ENCODE data around the gene IGF2BP3. TPM values are rescaled to one million over a fixed set of nuclear protein-coding genes. Genes with fewer than 3 reads are reported as not detected.
"Not testable (repeated sequence)": the region's sequence is repeated elsewhere in the genome, so short reads cannot be mapped to it uniquely, and the experiment has no call there.

Gene IGF2BP3
- total RNA-seq, 1 experiment from 2014 or later = 75.3 TPM

DNA sequence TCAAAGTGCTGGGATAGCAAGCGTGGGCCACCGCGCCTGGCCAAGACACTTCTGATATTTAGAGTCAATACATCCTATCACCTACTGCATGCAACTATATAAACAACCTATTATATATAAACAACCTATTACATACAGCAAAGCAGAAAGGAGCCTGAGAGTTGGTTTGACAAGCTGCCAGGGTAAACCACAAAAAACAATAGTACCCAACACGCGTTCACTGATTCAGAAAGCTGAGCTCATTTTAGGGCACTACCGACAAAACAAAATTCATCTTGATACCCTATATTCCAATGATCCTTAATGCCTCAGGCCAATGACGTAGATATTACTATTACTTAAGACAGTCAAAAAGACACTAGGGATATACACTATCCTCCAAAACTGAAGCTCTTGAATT lies 154.9 kb downstream of the IGF2BP3 start:
- Histone ChIP-seq H3K9me3 (ENCODE audit: low read depth, low read length, poor library complexity, severe bottlenecking) (no peaks in the 10 kb centered on the region), H3K4me1 (ENCODE audit: insufficient read depth, low read length, poor library complexity, severe bottlenecking) (no peaks in the 10 kb centered on the region), H3K27me3 (replicated peaks; ENCODE audit: insufficient read depth, low read depth, low read length, poor library complexity) (no peaks in the 10 kb centered on the region), H3K4me3 (ENCODE audit: low read depth, low read length, poor library complexity, severe bottlenecking) (no peak overlapping the region), H3K27ac (ENCODE audit: low read depth, low read length, poor library complexity, severe bottlenecking) (no peak overlapping the region), H3K36me3 (ENCODE audit: insufficient read depth, low read length, poor library complexity, severe bottlenecking) (peaks cover 77% of the 10 kb centered on the region)
- CTCF ChIA-PET = no interaction called here
- no TSS peak for BruUV-seq (replicated peaks)
- TF ChIP-seq CTCF (conservative IDR thresholded peaks at IDR 0.05; ENCODE audit: low read depth, low read length) (no peak), EZH2 (IDR thresholded peaks at IDR 0.05; ENCODE audit: borderline replicate concordance, low read depth, low read length, poor library complexity, severe bottlenecking) (no peak)
- DNase-seq (ENCODE audit: low spot score) = no peak
- intact Hi-C loops (cut with micrococcal nuclease; ENCODE audit: unreplicated experiment) = no loop called here
- POLR2A ChIA-PET (ENCODE audit: low non-redundant PET) = no interaction called here

DNA sequence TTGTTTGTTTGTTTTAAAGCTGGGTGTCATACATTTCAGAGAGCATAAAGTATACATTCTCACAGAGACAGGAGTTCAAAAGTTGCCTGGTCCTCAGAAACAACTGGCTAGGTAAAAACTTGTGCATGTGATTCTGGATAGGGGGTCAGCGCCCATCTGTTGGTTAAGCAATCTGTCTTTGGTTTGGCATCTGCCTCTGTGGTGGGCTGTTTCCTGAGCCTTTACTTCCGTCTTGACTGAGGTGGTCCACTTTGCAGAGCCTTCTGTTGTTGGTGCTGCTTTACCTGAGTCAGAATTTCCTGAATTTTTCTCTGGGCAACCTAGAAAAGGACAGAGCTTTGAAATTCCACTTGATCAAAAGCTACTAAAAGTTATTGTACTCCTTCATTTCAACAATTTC lies 158.2 kb downstream of the IGF2BP3 start:
- H3K36me3 ChIP-seq (ENCODE audit: insufficient read depth, low read length, poor library complexity, severe bottlenecking) = peaks cover 76% of the 10 kb centered on the region
- H3K27ac ChIP-seq (ENCODE audit: low read depth, low read length, poor library complexity, severe bottlenecking); POLR2A ChIA-PET (ENCODE audit: low non-redundant PET); intact Hi-C loops (cut with micrococcal nuclease; ENCODE audit: unreplicated experiment); DNase-seq (ENCODE audit: low spot score); H3K27me3 ChIP-seq (replicated peaks; ENCODE audit: insufficient read depth, low read depth, low read length, poor library complexity); H3K9me3 ChIP-seq (ENCODE audit: low read depth, low read length, poor library complexity, severe bottlenecking); BruUV-seq (replicated peaks); CTCF ChIA-PET; H3K4me3 ChIP-seq (ENCODE audit: low read depth, low read length, poor library complexity, severe bottlenecking); H3K4me1 ChIP-seq (ENCODE audit: insufficient read depth, low read length, poor library complexity, severe bottlenecking): not testable (repeated sequence)

DNA sequence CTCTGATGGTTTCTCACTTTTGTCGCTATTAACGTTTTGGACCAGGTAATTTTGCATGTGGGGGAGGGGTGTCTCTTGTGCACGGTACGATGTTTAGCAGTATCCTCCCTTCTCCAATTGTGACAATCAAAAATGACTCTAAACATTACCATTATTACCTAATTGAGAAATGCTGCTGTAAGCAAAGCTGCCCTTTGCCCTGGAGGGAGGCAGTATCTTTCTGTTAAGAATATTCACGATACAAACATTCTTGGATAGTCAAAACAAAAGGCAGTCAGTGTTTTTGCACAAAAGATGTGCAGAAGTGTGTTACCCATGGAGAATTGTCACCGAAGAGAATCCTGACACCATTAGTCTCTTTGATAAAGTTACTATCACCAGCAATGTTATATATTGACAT lies 161.5 kb downstream of the IGF2BP3 start:
- H3K4me3 ChIP-seq (ENCODE audit: low read depth, low read length, poor library complexity, severe bottlenecking) = no peak overlapping the region
- peaks cover 74% of the 10 kb centered on the region for H3K36me3 ChIP-seq (ENCODE audit: insufficient read depth, low read length, poor library complexity, severe bottlenecking)
- POLR2A ChIA-PET (ENCODE audit: low non-redundant PET) = no interaction called here
- CTCF ChIA-PET = no interaction called here
- H3K9me3 ChIP-seq (ENCODE audit: low read depth, low read length, poor library complexity, severe bottlenecking) = no peaks in the 10 kb centered on the region
- no peak overlapping the region for H3K27ac ChIP-seq (ENCODE audit: low read depth, low read length, poor library complexity, severe bottlenecking)
- no peak for DNase-seq (ENCODE audit: low spot score)
- H3K27me3 ChIP-seq (replicated peaks; ENCODE audit: insufficient read depth, low read depth, low read length, poor library complexity) = no peaks in the 10 kb centered on the region
- TF ChIP-seq CTCF (conservative IDR thresholded peaks at IDR 0.05; ENCODE audit: low read depth, low read length) = no peak
- no peak for TF ChIP-seq EZH2 (IDR thresholded peaks at IDR 0.05; ENCODE audit: borderline replicate concordance, low read depth, low read length, poor library complexity, severe bottlenecking)
- no TSS peak for BruUV-seq (replicated peaks)
- peaks cover 8% of the 10 kb centered on the region for H3K4me1 ChIP-seq (ENCODE audit: insufficient read depth, low read length, poor library complexity, severe bottlenecking)
- intact Hi-C loops (cut with micrococcal nuclease; ENCODE audit: unreplicated experiment) = no loop called here

- no peak for DNase-seq (ENCODE audit: low spot score)
- H3K36me3 ChIP-seq (ENCODE audit: insufficient read depth, low read length, poor library complexity, severe bottlenecking) = peaks cover 61% of the 10 kb centered on the region
- no peak overlapping the region for H3K27ac ChIP-seq (ENCODE audit: low read depth, low read length, poor library complexity, severe bottlenecking)
- TF ChIP-seq CTCF (conservative IDR thresholded peaks at IDR 0.05; ENCODE audit: low read depth, low read length) (no peak), EZH2 (IDR thresholded peaks at IDR 0.05; ENCODE audit: borderline replicate concordance, low read depth, low read length, poor library complexity, severe bottlenecking) (no peak)
- BruUV-seq (replicated peaks) = no TSS peak
- CTCF ChIA-PET = no interaction called here
- intact Hi-C loops (cut with micrococcal nuclease; ENCODE audit: unreplicated experiment) = no loop called here
- H3K4me1 ChIP-seq (ENCODE audit: insufficient read depth, low read length, poor library complexity, severe bottlenecking) = peaks cover 8% of the 10 kb centered on the region
- H3K27me3 ChIP-seq (replicated peaks; ENCODE audit: insufficient read depth, low read depth, low read length, poor library complexity) = no peaks in the 10 kb centered on the region
- POLR2A ChIA-PET (ENCODE audit: low non-redundant PET) = no interaction called here
- no peak overlapping the region for H3K4me3 ChIP-seq (ENCODE audit: low read depth, low read length, poor library complexity, severe bottlenecking)
- H3K9me3 ChIP-seq (ENCODE audit: low read depth, low read length, poor library complexity, severe bottlenecking) = no peaks in the 10 kb centered on the region
Measured at GRCh38 chr7:23306936-23307521, 163.3 kb downstream of the IGF2BP3 start.
